Endothelial cell of umbilical vein (primary cell): Measurements from ENCODE around the gene GNAS. TPM values are rescaled to one million over a fixed set of nuclear protein-coding genes. Genes with fewer than 3 reads are reported as not detected.
A peak's percentile ranks its signal among the peaks of the same experiment; 100 is the strongest.

Experiments used
- BruUV-seq: library from RNA; stranded (reverse); fragments of 400-500 nt; replicated peaks from 2 replicates; lab custom pipeline; 2021; lab: Mats Ljungman, UMichigan
- CTCF ChIA-PET: fragments of 300-600, 350-600 bp; sonication (Branson Sonifier 250); formaldehyde crosslinking; loops from one replicate; lab custom pipeline; 2021; ENCODE audit warnings: antibody characterized with exemption, inconsistent platforms; lab: Charles Lee
- POLR2A ChIA-PET: fragments of 300-600, 350-600 bp; sonication (Branson Sonifier 250); formaldehyde crosslinking; loops from one replicate; lab custom pipeline; 2021; ENCODE audit warnings: antibody characterized with exemption, inconsistent platforms; lab: Charles Lee
- DNase-seq: peaks from one replicate; pipeline ENCODE4 v3.0.0-alpha.2; 2011; ENCODE audit warnings: low read depth, low spot score
- FAIRE-seq: peaks from 2 replicates; lab custom pipeline; 2011; peaks lifted over from hg19 to GRCh38; lab: Jason Lieb, UNC
- H2AFZ ChIP-seq: 2 replicates; pipeline ENCODE4 v1.6.0; 2012; ENCODE audit warnings: low read depth, low read length, control low read depth, inconsistent platforms
- H3K27ac ChIP-seq: 2 replicates; pipeline ENCODE4 v1.5.1; 2011; ENCODE audit warnings: low read depth, mild to moderate bottlenecking, control low read depth, low read length, moderate library complexity; ENCODE audit not compliant: insufficient read depth
- H3K27me3 ChIP-seq, 2 experiments: 2 replicates each; pipeline versions ENCODE4 v1.6.0 to v1.6.1; 2011; ENCODE audit warnings: low read length in 2 of 2, mixed read lengths in 1 of 2; ENCODE audit not compliant: control insufficient read depth in 2 of 2, insufficient read depth in 2 of 2
- H3K36me3 ChIP-seq, 2 experiments: 2 replicates in 1 of 2; 3 replicates in 1 of 2; pipeline ENCODE4 v1.5.1; 2011; ENCODE audit warnings: low read length in 2 of 2, mild to moderate bottlenecking in 1 of 2, moderate library complexity in 1 of 2; ENCODE audit not compliant: control insufficient read depth in 2 of 2, insufficient read depth in 2 of 2; ENCODE audit errors: extremely low read depth in 1 of 2
- H3K4me1 ChIP-seq: 3 replicates; pipeline ENCODE4 v1.5.1; 2011; ENCODE audit warnings: mild to moderate bottlenecking, low read length; ENCODE audit not compliant: control insufficient read depth, insufficient read depth; ENCODE audit errors: extremely low read depth
- H3K4me2 ChIP-seq: 2 replicates; pipeline ENCODE4 v1.6.1; 2011; ENCODE audit warnings: low read length, control low read depth, mixed read lengths; ENCODE audit not compliant: insufficient read depth
- H3K4me3 ChIP-seq, 3 experiments: fragments of 200-600 bp in 1 of 3; sonication (generic), shearing (Covaris generic) in 1 of 3; replicated peaks in 1 of 3; 2 replicates each; pipeline ENCODE4 v1.5.1; 2011 to 2016; ENCODE audit warnings: control low read depth in 3 of 3, low read length in 3 of 3, mild to moderate bottlenecking in 2 of 3, inconsistent platforms in 1 of 3, low read depth in 1 of 3, moderate library complexity in 1 of 3; ENCODE audit not compliant: insufficient read depth in 1 of 3
- H3K79me2 ChIP-seq: 2 replicates; pipeline ENCODE4 v1.6.0; 2012; ENCODE audit warnings: low read length, inconsistent platforms; ENCODE audit not compliant: control insufficient read depth, insufficient read depth
- H3K9ac ChIP-seq: replicated peaks from 2 replicates; pipeline ENCODE3; 2011; ENCODE audit warnings: low read length, control low read depth; ENCODE audit not compliant: insufficient read depth; ENCODE audit errors: extremely low read depth
- H3K9me1 ChIP-seq: replicated peaks from 3 replicates; pipeline ENCODE4 v1.6.0; 2011; ENCODE audit warnings: mild to moderate bottlenecking, low read length; ENCODE audit not compliant: control insufficient read depth, insufficient read depth; ENCODE audit errors: extremely low read depth
- H3K9me3 ChIP-seq: replicated peaks from 2 replicates; pipeline ENCODE4 v1.5.1; 2012; ENCODE audit warnings: low read length, inconsistent platforms; ENCODE audit not compliant: control insufficient read depth, insufficient read depth
- H4K20me1 ChIP-seq: replicated peaks from 2 replicates; pipeline ENCODE3; 2011; ENCODE audit warnings: mild to moderate bottlenecking, low read length; ENCODE audit not compliant: control insufficient read depth, insufficient read depth; ENCODE audit errors: extremely low read depth
- EZH2 ChIP-seq: IDR thresholded peaks from 2 replicates; pipeline ENCODE4 v1.6.1; 2012; ENCODE audit warnings: borderline replicate concordance, low read depth, mild to moderate bottlenecking, moderate library complexity, low read length, inconsistent platforms; ENCODE audit not compliant: severe bottlenecking
- FOS ChIP-seq: IDR thresholded peaks from 2 replicates; pipeline ENCODE4 v1.6.1; 2011; ENCODE audit warnings: mild to moderate bottlenecking, low read length, moderate library complexity, borderline replicate concordance; ENCODE audit not compliant: insufficient read depth
- GATA2 ChIP-seq: IDR thresholded peaks from 2 replicates; pipeline ENCODE4 v1.7.0; 2011; ENCODE audit warnings: low read depth, mild to moderate bottlenecking, moderate library complexity, mixed read lengths, low read length; ENCODE audit not compliant: insufficient read length, insufficient read depth
- MYC ChIP-seq: IDR thresholded peaks from one replicate; pipeline ENCODE4 v1.6.1; 2011; ENCODE audit warnings: mild to moderate bottlenecking, low read depth, low read length
- POLR2A ChIP-seq: IDR thresholded peaks from 2 replicates; pipeline ENCODE4 v1.6.1; 2012; ENCODE audit warnings: low read depth, mild to moderate bottlenecking, control low read depth, low read length
- dilution Hi-C: fragments of 300-500 bp; cut with MboI; formaldehyde crosslinking; loops from one replicate; pipeline ENCODE4 v1.15.0; 2019; ENCODE audit warnings: low sequenced_read_pairs; ENCODE audit not compliant: extremely low pct_ligation_motif_present
- intact Hi-C: fragments of 100-400 bp; cut with micrococcal nuclease; formaldehyde crosslinking; loops from one replicate; pipeline ENCODE4 v1.10.0; 2022
- polyA plus RNA-seq, 4 experiments: library from polyadenylated mRNA; depleted of rRNA in 3 of 4; stranded (reverse) in 3 of 4; unstranded in 1 of 4; fragments of >200 nt; gene quantifications; 2 replicates each; pipeline versions ENCODE4 v1.2.1 to v1.2.3, GENCODE V29; 2011 to 2012; ENCODE audit warnings: missing spikeins in 1 of 4
- total RNA-seq: library from RNA; stranded (reverse); gene quantifications from 2 replicates; pipeline ENCODE4 v1.2.3, GENCODE V29; 2021

Gene GNAS
- total and polyA plus RNA-seq, 2 donors (not counting 3 experiments of a cell fraction or from before 2014, with no cell fraction given) = 1,141 to 1,882 TPM

DNA sequence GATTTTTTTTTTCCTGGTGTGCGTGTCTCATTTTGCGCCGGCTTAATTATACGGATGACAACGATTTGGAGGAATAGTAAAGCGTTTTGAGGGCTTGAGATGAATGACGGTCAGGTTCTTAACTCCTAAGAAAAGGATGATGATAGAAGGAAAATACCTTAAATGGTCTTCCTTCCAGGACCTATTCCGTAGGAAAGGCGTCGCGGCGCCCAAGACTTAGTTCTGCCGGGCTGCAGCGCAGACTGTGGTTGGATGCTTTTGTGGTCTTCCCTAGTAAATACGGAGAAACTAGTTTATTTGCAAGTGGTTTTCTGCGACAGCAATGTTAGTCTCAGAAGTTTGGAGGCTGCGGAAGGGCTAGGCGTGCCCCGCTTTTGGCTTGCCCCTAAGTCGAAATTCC, 10.2 kb upstream of the GNAS start:
- H3K9me1 ChIP-seq = no peaks in the 10 kb centered on the region
- H3K79me2 ChIP-seq = no peaks in the 10 kb centered on the region
- H3K4me3 ChIP-seq = no peak overlapping the region
- intact Hi-C loops (no loop called here), dilution Hi-C loops (loop anchor here (25.0 kb wide), 2 partner anchors 230 to 605 kb away; partner anchors contain the start of gene ANKRD60)
- no peak overlapping the region for H3K9ac ChIP-seq
- H3K27me3 ChIP-seq = peaks cover 41 to 61% of the 10 kb centered on the region in 2 experiments
- DNase-seq = no peak
- TF ChIP-seq POLR2A (no peak), EZH2 (peak; percentile 23), GATA2 (no peak), MYC (no peak), FOS (no peak)
- no peak overlapping the region for H2AFZ ChIP-seq
- no peaks in the 10 kb centered on the region for H3K9me3 ChIP-seq
- no peaks in the 10 kb centered on the region for H4K20me1 ChIP-seq
- POLR2A ChIA-PET = no interaction called here
- no peaks in the 10 kb centered on the region for H3K36me3 ChIP-seq
- no peak overlapping the region for H3K27ac ChIP-seq
- CTCF ChIA-PET = no interaction called here
- H3K4me1 ChIP-seq = no peaks in the 10 kb centered on the region
- FAIRE-seq = no peak
- no TSS peak for BruUV-seq
- no peak overlapping the region for H3K4me2 ChIP-seq

DNA sequence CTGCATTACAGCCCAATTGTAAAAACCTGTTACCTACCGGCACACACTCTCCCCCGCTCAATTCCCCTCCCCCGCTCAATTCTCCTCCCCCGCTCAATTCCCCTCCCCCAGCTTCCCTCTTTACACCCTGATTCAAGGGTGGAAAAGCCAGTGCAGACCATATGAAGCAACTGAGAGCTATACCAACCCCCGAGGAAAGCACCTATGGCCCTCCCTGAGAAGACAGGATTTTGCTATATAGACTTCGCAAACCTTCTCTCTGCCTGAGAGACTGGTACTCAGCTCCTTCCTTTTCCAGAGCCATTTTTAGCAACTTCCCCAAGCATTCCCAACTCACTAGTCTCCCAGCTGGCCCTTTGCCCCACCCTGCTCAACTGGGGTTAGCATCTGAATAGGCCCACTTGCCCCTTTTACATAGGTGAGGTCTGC, 9.4 kb upstream of the GNAS start:
- Histone ChIP-seq H3K4me2 (no peak overlapping the region), H3K4me1 (no peaks in the 10 kb centered on the region), H3K36me3 (no peaks in the 10 kb centered on the region), H3K79me2 (no peaks in the 10 kb centered on the region), H3K4me3 (no peak overlapping the region), H3K9me3 (no peaks in the 10 kb centered on the region), H3K9me1 (no peaks in the 10 kb centered on the region), H3K27ac (no peak overlapping the region), H3K27me3 (peaks cover 44 to 61% of the 10 kb centered on the region in 2 experiments), H2AFZ (no peak overlapping the region), H4K20me1 (no peaks in the 10 kb centered on the region), H3K9ac (no peak overlapping the region)
- dilution Hi-C loops (loop anchor here (25.0 kb wide), 2 partner anchors 231 to 606 kb away; partner anchors contain the start of gene ANKRD60), intact Hi-C loops (no loop called here)
- BruUV-seq = no TSS peak
- CTCF ChIA-PET = interaction anchor here (0.6 kb wide), 1 partner anchor 22 kb away, joined by 4 read pairs; no protein-coding TSS in a partner anchor
- no peak for TF ChIP-seq GATA2
- TF ChIP-seq FOS = no peak
- TF ChIP-seq MYC = no peak
- FAIRE-seq = no peak
- no peak for DNase-seq
- POLR2A ChIA-PET = no interaction called here
